A673 (cell line): ENCODE measurements around the gene C13orf46. TPM values are rescaled to one million over a fixed set of nuclear protein-coding genes. Genes with fewer than 3 reads are reported as not detected.
"Not testable (repeated sequence)": the region's sequence is repeated elsewhere in the genome, so short reads cannot be mapped to it uniquely, and the experiment has no call there.

Experiments used
- BruUV-seq: library from RNA; stranded (reverse); fragments of 400-500 nt; replicated peaks from 2 replicates; lab custom pipeline; 2021; lab: Mats Ljungman, UMichigan
- CTCF ChIA-PET: fragments of 300-600 bp; sonication (Branson Sonifier 250); formaldehyde crosslinking; loops from one replicate; lab custom pipeline; 2022; ENCODE audit warnings: antibody characterized with exemption; lab: Charles Lee
- POLR2A ChIA-PET: fragments of 300-600 bp; sonication (Branson Sonifier 250); formaldehyde crosslinking; loops from one replicate; lab custom pipeline; 2022; ENCODE audit warnings: antibody characterized with exemption; ENCODE audit not compliant: low non-redundant PET; lab: Charles Lee
- DNase-seq: peaks from one replicate; pipeline ENCODE4 v3.0.0-alpha.2; 2015; ENCODE audit warnings: low spot score
- H3K27ac ChIP-seq: fragments of 200-600 bp; sonication (generic); 2 replicates; pipeline ENCODE4 v1.5.1; 2016; ENCODE audit warnings: mixed run types, low read depth, mild to moderate bottlenecking, mixed read lengths, antibody characterized with exemption, low read length; ENCODE audit not compliant: poor library complexity, severe bottlenecking
- H3K27me3 ChIP-seq: fragments of 200-600 bp; sonication (generic); replicated peaks from 2 replicates; pipeline ENCODE4 v1.6.1; 2017; ENCODE audit warnings: mixed run types, low read depth, mild to moderate bottlenecking, mixed read lengths, antibody characterized with exemption, low read length; ENCODE audit not compliant: insufficient read depth, poor library complexity
- H3K36me3 ChIP-seq: fragments of 200-600 bp; sonication (generic); 2 replicates; pipeline ENCODE4 v1.6.1; 2016; ENCODE audit warnings: mixed run types, mild to moderate bottlenecking, mixed read lengths, antibody characterized with exemption, low read length; ENCODE audit not compliant: insufficient read depth, poor library complexity, severe bottlenecking
- H3K4me1 ChIP-seq: fragments of 200-600 bp; sonication (generic); 2 replicates; pipeline ENCODE4 v1.6.1; 2017; ENCODE audit warnings: mixed run types, mild to moderate bottlenecking, mixed read lengths, antibody characterized with exemption, low read length; ENCODE audit not compliant: insufficient read depth, poor library complexity, severe bottlenecking
- H3K4me3 ChIP-seq: fragments of 200-600 bp; sonication (generic); 2 replicates; pipeline ENCODE4 v1.5.1; 2016; ENCODE audit warnings: low read depth, mixed run types, mild to moderate bottlenecking, mixed read lengths, low read length; ENCODE audit not compliant: poor library complexity, severe bottlenecking
- H3K9me3 ChIP-seq: fragments of 200-600 bp; sonication (generic); 2 replicates; pipeline ENCODE4 v1.6.1; 2016; ENCODE audit warnings: mixed run types, low read depth, mild to moderate bottlenecking, mixed read lengths, antibody characterized with exemption, low read length; ENCODE audit not compliant: poor library complexity, severe bottlenecking
- EZH2 ChIP-seq: fragments of 200-600 bp; sonication (generic); IDR thresholded peaks from 2 replicates; pipeline ENCODE4 v1.6.1; 2017; ENCODE audit warnings: borderline replicate concordance, low read depth, mild to moderate bottlenecking, mixed read lengths, antibody characterized with exemption, low read length; ENCODE audit not compliant: poor library complexity, severe bottlenecking
- intact Hi-C: fragments of 100-400 bp; cut with micrococcal nuclease; formaldehyde crosslinking; loops from one replicate; pipeline ENCODE4 v1.10.0; 2022; ENCODE audit not compliant: unreplicated experiment
- total RNA-seq: library from RNA; stranded (reverse); gene quantifications from 2 replicates; pipeline ENCODE4 v1.2.3, GENCODE V29; 2021
- TF ChIP-seq, protein P1 (sequence below): fragments of 300-800, 200-600 bp; sonication (generic); conservative IDR thresholded peaks from 2 replicates; pipeline ENCODE4 v1.5.1; 2017; ENCODE audit warnings: low read depth, mild to moderate bottlenecking, antibody characterized with exemption, low read length, moderate library complexity, mixed read lengths

C13orf46 gene
- total RNA-seq, 1 experiment from 2014 or later, result 3.6 TPM

DNA sequence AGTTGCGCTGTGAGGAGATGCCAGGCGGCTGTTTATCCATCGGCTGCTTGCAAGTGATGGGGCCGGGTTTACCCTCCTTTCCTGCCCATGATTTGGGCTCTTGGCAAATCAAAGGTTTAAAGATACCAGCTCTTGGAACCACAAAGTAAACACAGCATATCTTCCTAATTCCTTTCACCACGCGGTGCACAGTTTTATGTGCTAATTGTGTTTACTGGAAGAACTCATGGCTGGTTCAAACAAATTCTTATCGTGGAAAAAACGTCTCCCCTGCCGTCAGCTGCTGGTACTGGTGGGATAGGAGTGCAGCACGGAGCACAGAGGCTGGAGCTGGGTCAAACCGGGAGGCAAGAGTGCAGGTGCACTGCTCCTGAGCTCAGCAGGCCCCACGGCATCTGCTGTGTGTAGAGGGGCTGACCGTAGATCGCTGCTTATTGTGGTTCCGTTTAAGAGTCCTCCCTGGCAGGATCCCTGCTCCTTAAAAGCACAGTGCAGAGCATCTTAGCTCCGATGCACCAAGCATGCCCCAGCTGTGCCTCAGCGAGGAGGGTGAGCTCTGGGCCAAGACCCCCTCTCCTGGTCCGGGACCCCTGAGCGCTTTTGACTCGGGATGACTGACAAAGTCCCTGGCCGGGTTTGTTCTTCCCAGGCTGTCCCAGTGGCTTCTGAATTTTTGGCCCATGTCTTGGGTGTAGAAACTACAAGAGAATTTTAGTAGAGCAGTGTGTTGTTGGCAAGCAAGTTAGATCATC, 58.7 kb downstream of the C13orf46 start:
- BruUV-seq, result no TSS peak
- Histone ChIP-seq H3K4me1 (no peaks in the 10 kb centered on the region), H3K4me3 (no peak overlapping the region), H3K27me3 (peaks cover 55% of the 10 kb centered on the region), H3K9me3 (no peaks in the 10 kb centered on the region), H3K27ac (no peak overlapping the region), H3K36me3 (no peaks in the 10 kb centered on the region)
- TF ChIP-seq, protein P1, sequence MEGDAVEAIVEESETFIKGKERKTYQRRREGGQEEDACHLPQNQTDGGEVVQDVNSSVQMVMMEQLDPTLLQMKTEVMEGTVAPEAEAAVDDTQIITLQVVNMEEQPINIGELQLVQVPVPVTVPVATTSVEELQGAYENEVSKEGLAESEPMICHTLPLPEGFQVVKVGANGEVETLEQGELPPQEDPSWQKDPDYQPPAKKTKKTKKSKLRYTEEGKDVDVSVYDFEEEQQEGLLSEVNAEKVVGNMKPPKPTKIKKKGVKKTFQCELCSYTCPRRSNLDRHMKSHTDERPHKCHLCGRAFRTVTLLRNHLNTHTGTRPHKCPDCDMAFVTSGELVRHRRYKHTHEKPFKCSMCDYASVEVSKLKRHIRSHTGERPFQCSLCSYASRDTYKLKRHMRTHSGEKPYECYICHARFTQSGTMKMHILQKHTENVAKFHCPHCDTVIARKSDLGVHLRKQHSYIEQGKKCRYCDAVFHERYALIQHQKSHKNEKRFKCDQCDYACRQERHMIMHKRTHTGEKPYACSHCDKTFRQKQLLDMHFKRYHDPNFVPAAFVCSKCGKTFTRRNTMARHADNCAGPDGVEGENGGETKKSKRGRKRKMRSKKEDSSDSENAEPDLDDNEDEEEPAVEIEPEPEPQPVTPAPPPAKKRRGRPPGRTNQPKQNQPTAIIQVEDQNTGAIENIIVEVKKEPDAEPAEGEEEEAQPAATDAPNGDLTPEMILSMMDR, result no peak
- no peak for TF ChIP-seq EZH2
- CTCF ChIA-PET, result no interaction called here
- POLR2A ChIA-PET, result no interaction called here
- no peak for DNase-seq
- intact Hi-C loops, result no loop called here

- no TSS peak for BruUV-seq
- H3K4me1 ChIP-seq, result no peaks in the 10 kb centered on the region
- no peak overlapping the region for H3K27ac ChIP-seq
- no peak overlapping the region for H3K4me3 ChIP-seq
- POLR2A ChIA-PET, result no interaction called here
- intact Hi-C loops, result no loop called here
- no peaks in the 10 kb centered on the region for H3K36me3 ChIP-seq
- peaks cover 62% of the 10 kb centered on the region for H3K27me3 ChIP-seq
- H3K9me3 ChIP-seq, result no peaks in the 10 kb centered on the region
- no peak for DNase-seq
- CTCF ChIA-PET, result no interaction called here
- TF ChIP-seq EZH2, result no peak
- TF ChIP-seq, protein P1, result no peak
These were observed 59.4 kb downstream of the C13orf46 start for GRCh38 chr13:113914333-113915011.

- H3K27ac ChIP-seq, H3K9me3 ChIP-seq, H3K36me3 ChIP-seq, intact Hi-C loops, H3K4me1 ChIP-seq, BruUV-seq, H3K4me3 ChIP-seq, DNase-seq, POLR2A ChIA-PET, CTCF ChIA-PET: not testable (repeated sequence)
- H3K27me3 ChIP-seq, result peaks cover 68% of the 10 kb centered on the region
These were observed 60.0 kb downstream of the C13orf46 start for GRCh38 chr13:113913838-113914237.

GRCh38 chr13:113913408-113913807, 60.5 kb downstream of the C13orf46 start:
- CTCF ChIA-PET, H3K4me3 ChIP-seq, intact Hi-C loops: not testable (repeated sequence)

More at GRCh38 chr13:113913408-113913807, 60.5 kb downstream of the C13orf46 start:
- H3K4me1 ChIP-seq, H3K27ac ChIP-seq, H3K9me3 ChIP-seq, BruUV-seq, H3K36me3 ChIP-seq, POLR2A ChIA-PET, DNase-seq: not testable (repeated sequence)
- H3K27me3 ChIP-seq, result peaks cover 72% of the 10 kb centered on the region
